Transverse colon (tissue), 4 donors: ENCODE measurements around the gene PFKFB3. TPM values are rescaled to one million over a fixed set of nuclear protein-coding genes. Genes with fewer than 3 reads are reported as not detected.
"Not testable (repeated sequence)": the region's sequence is repeated elsewhere in the genome, so short reads cannot be mapped to it uniquely, and the experiment has no call there.

Experiments used
- DNase-seq: peaks from one replicate; pipeline ENCODE4 v3.0.0-alpha.2; 2019
- H3K27ac ChIP-seq, 4 donors: fragments of 200-600 bp; sonication (generic); 2 replicates each; pipeline ENCODE4 v1.5.1; 2016 to 2018; ENCODE audit warnings: inconsistent platforms in 4 of 4
- H3K27me3 ChIP-seq: fragments of 200-600 bp; sonication (generic); 2 replicates; pipeline ENCODE4 v1.5.1; 2017; ENCODE audit warnings: inconsistent platforms
- H3K36me3 ChIP-seq, 4 donors: fragments of 200-600 bp; sonication (generic); 2 replicates each; pipeline ENCODE4 v1.5.1; 2017 to 2019; ENCODE audit warnings: inconsistent platforms in 4 of 4
- H3K4me1 ChIP-seq, 4 donors: fragments of 200-600 bp; sonication (generic); 2 replicates each; pipeline ENCODE4 v1.5.1; 2017 to 2020; ENCODE audit warnings: inconsistent platforms in 4 of 4
- H3K4me3 ChIP-seq, 4 donors: fragments of 200-600 bp; sonication (generic); 1 replicate in 1 of 4; 2 replicates in 3 of 4; pipeline versions ENCODE4 v1.5.1 to v1.6.1; 2017 to 2019; ENCODE audit warnings: inconsistent platforms in 4 of 4
- H3K9me3 ChIP-seq, 2 donors: fragments of 200-600 bp; sonication (generic); 2 replicates each; pipeline ENCODE4 v1.5.1; 2017 to 2019; ENCODE audit warnings: inconsistent platforms in 2 of 2
- EP300 ChIP-seq: sonication (generic); formaldehyde crosslinking; IDR thresholded peaks from one replicate; pipeline ENCODE4 v1.6.1; 2017; ENCODE audit warnings: antibody characterized with exemption, low read depth
- POLR2A ChIP-seq: fragments of 450-650 bp; IDR thresholded peaks from one replicate; pipeline ENCODE4 v1.6.1; 2016; ENCODE audit warnings: antibody characterized with exemption, mild to moderate bottlenecking, moderate library complexity
- POLR2AphosphoS5 ChIP-seq, 3 donors: sonication (generic); formaldehyde crosslinking; IDR thresholded peaks; one replicate each; pipeline ENCODE4 v1.6.1; 2016; ENCODE audit warnings: antibody characterized with exemption in 3 of 3
- WGBS, 2 donors: methylation state at CpG; one replicate each; pipeline ENCODE4 v1.1.5; 2018; ENCODE audit warnings: low coverage in 1 of 2; 5-methylcytosine and 5-hydroxymethylcytosine counted together
- in situ Hi-C, 4 donors: fragments of 200-750 bp; cut with MboI; loops; one replicate each; pipeline versions ENCODE4 v1.15.0 to v1.15.1; 2017; ENCODE audit warnings: low sequenced_read_pairs in 3 of 4, low pct_ligation_motif_present in 1 of 4, low pct_unique_long_range_greater_than_20kb in 1 of 4
- intact Hi-C: fragments of 100-400 bp; cut with DNase I; formaldehyde crosslinking; loops from one replicate; pipeline ENCODE4 v1.15.1; 2023; ENCODE audit warnings: low total_unique reads
- total RNA-seq, 4 donors: library from RNA; depleted of rRNA; stranded (reverse); fragments of >200 nt; gene quantifications; one replicate each; pipeline ENCODE4 v1.1.0, GENCODE V29; 2016
- TF ChIP-seq, protein P1 (sequence below), 5 experiments: fragments of 200-600 bp in 3 of 5; fragments of 450-650 bp in 2 of 5; sonication (generic) in 3 of 5; IDR thresholded peaks; 1 replicate in 2 of 5; 2 replicates in 3 of 5; pipeline ENCODE4 v1.5.1; 2016 to 2017; ENCODE audit warnings: antibody characterized with exemption in 5 of 5, inconsistent platforms in 3 of 5, mild to moderate bottlenecking in 2 of 5, moderate library complexity in 1 of 5

The PFKFB3 gene
- total RNA-seq, 4 donors from 2014 or later: 16.9 to 29.9 (median 20.2) TPM

DNA sequence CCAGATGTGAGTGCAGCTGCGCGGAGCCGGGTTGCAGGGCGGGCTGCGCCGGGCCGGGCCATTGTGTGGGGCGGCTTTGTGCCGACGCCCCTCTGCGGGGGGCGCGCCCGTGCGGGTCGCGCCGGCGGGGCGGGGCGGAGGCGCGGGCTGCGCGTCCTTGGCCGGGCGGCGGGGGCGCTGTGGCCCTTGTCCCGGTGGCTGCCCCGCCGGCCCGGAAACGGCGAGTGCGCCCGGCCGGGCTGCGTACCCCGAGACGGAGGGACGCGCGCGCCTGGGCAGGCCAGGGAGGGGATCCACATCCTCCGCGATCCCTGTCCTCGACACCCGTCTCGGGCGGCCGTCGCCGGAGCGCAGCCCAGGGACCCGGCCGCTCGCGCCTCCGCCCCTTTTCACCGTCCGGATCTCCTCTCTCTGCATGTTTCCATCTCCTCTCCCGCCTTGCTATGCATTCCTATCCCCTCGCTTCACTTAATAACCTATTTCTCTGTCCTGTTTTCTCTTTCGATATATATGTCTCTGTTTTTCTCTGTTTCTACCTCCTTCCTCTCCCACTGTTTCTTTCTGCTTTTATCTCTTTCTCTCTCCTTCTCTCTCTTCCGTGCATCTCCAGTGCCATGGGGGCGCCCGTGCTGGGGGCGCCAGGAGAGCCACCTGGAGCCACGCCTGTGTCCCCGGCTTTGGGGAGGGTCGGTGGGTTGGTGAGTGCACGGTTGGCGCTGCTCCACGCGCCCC, 765 bp downstream of the PFKFB3 start:
- peaks cover 15 to 35% (median 32%) of the 10 kb centered on the region in 4 donors for H3K4me1 ChIP-seq

DNA sequence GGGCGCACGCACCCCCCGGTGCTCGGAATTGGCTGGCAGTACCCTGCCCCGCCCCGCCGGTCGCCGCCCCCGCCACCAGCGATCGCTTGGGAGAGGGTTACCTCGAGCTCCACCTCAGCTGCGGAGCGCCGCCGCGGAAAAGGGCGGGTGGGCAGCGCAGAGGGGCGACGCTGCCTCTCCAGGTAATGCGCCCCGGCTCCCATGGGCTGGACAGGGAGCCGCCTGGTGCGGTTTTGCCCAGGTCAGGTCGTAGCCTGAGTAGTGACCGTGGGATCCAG, 1.3 kb downstream of the PFKFB3 start:
- in situ Hi-C loops: loop anchor here in 2 of 4 donors (10.0 kb wide), 2 partner anchors 59 to 89 kb away; no protein-coding TSS in a partner anchor

More for the DNA sequence above, 765 bp downstream of the PFKFB3 start:
- intact Hi-C loops: loop anchor here (5.0 kb wide), 3 partner anchors 41 to 116 kb away; partner anchors contain the start of gene RBM17
- WGBS, 2 donors: 0 to 1% methylated on average over 20 to 32 of the region's 76 CpGs
- DNase-seq: peak; percentile 58
- in situ Hi-C loops: loop anchor here in 2 of 4 donors (10.0 kb wide), 2 partner anchors 59 to 89 kb away; no protein-coding TSS in a partner anchor
- H3K4me3 ChIP-seq: peak overlapping the region; percentile 52 to 96 (median 62)
- TF ChIP-seq EP300 (no peak), POLR2A (peak; percentile 4), POLR2AphosphoS5 (IDR thresholded peaks at IDR 0.05) (no peak)
- TF ChIP-seq, protein P1, sequence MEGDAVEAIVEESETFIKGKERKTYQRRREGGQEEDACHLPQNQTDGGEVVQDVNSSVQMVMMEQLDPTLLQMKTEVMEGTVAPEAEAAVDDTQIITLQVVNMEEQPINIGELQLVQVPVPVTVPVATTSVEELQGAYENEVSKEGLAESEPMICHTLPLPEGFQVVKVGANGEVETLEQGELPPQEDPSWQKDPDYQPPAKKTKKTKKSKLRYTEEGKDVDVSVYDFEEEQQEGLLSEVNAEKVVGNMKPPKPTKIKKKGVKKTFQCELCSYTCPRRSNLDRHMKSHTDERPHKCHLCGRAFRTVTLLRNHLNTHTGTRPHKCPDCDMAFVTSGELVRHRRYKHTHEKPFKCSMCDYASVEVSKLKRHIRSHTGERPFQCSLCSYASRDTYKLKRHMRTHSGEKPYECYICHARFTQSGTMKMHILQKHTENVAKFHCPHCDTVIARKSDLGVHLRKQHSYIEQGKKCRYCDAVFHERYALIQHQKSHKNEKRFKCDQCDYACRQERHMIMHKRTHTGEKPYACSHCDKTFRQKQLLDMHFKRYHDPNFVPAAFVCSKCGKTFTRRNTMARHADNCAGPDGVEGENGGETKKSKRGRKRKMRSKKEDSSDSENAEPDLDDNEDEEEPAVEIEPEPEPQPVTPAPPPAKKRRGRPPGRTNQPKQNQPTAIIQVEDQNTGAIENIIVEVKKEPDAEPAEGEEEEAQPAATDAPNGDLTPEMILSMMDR (IDR thresholded peaks at IDR 0.05): peak in 2 of 5 experiments; percentile 11 to 20
- peak overlapping the region; percentile 91 to 100 (median 93) for H3K27ac ChIP-seq
- H3K36me3 ChIP-seq: no peaks in the 10 kb centered on the region
- no peaks in the 10 kb centered on the region for H3K9me3 ChIP-seq
- no peaks in the 10 kb centered on the region for H3K27me3 ChIP-seq

GRCh38 chr10:6204341-6205191, 1.8 kb downstream of the PFKFB3 start:
- Histone ChIP-seq H3K4me3 (peak overlapping the region; percentile 49 to 72 (median 52)), H3K4me1 (peaks cover 15 to 35% (median 32%) of the 10 kb centered on the region in 4 donors), H3K9me3 (no peaks in the 10 kb centered on the region), H3K36me3 (no peaks in the 10 kb centered on the region), H3K27me3 (no peaks in the 10 kb centered on the region), H3K27ac (peak overlapping the region; percentile 91 to 100 (median 93))
- WGBS, 2 donors: 54% methylated on average over 9 of the region's 24 CpGs; no CpG with 5 or more reads in 1 of the 2 donors
- TF ChIP-seq, protein P1 (IDR thresholded peaks at IDR 0.05): no peak
- intact Hi-C loops (loop anchor here (5.0 kb wide), 3 partner anchors 42 to 117 kb away; partner anchors contain the start of gene RBM17), in situ Hi-C loops (loop anchor here in 2 of 4 donors (10.0 kb wide), 2 partner anchors 60 to 90 kb away; no protein-coding TSS in a partner anchor)
- peak; percentile 32 for DNase-seq

More for the DNA sequence above, 1.3 kb downstream of the PFKFB3 start:
- peak overlapping the region; percentile 49 to 72 (median 52) for H3K4me3 ChIP-seq
- H3K27me3 ChIP-seq: no peaks in the 10 kb centered on the region
- H3K4me1 ChIP-seq: peaks cover 15 to 35% (median 32%) of the 10 kb centered on the region in 4 donors
- WGBS, 2 donors: 3% methylated on average over 19 of the region's 28 CpGs; no CpG with 5 or more reads in 1 of the 2 donors
- H3K36me3 ChIP-seq: no peaks in the 10 kb centered on the region
- DNase-seq: peak; percentile 60
- intact Hi-C loops: loop anchor here (5.0 kb wide), 3 partner anchors 42 to 117 kb away; partner anchors contain the start of gene RBM17
- TF ChIP-seq EP300: no peak
- TF ChIP-seq, protein P1 (IDR thresholded peaks at IDR 0.05): no peak
- peak overlapping the region; percentile 91 to 100 (median 93) for H3K27ac ChIP-seq
- H3K9me3 ChIP-seq: no peaks in the 10 kb centered on the region

DNA sequence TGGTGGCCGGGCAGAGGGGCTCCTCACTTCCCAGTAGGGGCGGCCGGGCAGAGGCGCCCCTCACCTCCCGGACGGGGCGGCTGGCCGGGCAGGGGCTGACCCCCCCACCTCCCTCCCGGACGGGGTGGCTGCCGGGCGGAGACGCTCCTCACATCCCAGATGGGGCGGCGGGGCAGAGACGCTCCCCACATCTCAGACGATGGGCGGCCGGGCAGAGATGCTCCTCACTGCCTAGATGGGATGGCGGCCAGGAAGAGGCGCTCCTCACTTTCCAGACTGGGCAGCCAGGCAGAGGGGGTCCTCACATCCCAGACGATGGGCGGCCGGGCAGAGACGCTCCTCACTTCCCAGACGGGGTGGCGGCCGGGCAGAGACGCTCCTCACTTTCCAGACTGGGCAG, 3.8 kb downstream of the PFKFB3 start:
- no CpG with 5 or more reads among the region's 29 CpGs for WGBS, 2 donors
- H3K27ac ChIP-seq: not testable (repeated sequence)

More for the DNA sequence above, 3.8 kb downstream of the PFKFB3 start:
- DNase-seq, H3K36me3 ChIP-seq, H3K27me3 ChIP-seq, H3K4me3 ChIP-seq, H3K9me3 ChIP-seq, intact Hi-C loops: not testable (repeated sequence)
- peaks cover 15 to 30% (median 28%) of the 10 kb centered on the region in 4 donors for H3K4me1 ChIP-seq
- in situ Hi-C loops: loop anchor here in 2 of 4 donors (10.0 kb wide), 2 partner anchors 62 to 92 kb away; no protein-coding TSS in a partner anchor
